HuH-7.5 (cell line): Measurements from ENCODE around the gene GLT1D1.

Experiments used
- DNase-seq: peaks from one replicate; pipeline ENCODE4 v3.0.0; 2011; ENCODE audit warnings: low spot score

GLT1D1 gene

DNA sequence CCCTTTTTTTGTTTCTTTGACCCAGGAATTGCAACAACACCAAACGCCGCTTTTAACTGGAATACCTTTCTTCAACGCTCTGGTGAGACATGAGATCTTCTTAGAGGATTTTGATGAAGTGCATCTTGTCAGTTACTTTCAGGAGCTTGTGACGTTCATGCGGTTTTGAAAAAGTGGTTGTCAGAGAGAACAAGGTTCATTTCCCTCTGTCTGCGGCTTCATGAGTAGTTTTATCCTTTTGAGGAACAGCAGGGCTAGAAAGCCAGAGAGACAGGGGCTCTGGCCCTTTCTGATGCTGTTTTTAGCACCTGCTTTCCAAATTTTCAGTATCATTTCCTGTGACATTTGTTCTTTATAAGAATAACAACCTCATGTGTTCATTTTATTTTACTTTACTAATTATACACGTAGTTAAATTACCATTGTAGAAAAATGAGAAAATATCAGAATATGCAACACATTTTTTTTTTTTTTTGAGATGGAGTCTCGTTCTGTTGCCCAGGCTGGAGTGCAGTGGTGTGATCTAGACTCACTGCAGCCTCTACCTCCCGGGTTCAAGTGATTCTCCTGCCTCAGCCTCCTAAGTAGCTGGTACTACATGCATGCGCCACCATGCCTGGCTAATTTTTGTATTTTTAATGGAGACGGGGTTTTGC lies 61.8 kb downstream of the GLT1D1 start:
- no peak for DNase-seq

DNA sequence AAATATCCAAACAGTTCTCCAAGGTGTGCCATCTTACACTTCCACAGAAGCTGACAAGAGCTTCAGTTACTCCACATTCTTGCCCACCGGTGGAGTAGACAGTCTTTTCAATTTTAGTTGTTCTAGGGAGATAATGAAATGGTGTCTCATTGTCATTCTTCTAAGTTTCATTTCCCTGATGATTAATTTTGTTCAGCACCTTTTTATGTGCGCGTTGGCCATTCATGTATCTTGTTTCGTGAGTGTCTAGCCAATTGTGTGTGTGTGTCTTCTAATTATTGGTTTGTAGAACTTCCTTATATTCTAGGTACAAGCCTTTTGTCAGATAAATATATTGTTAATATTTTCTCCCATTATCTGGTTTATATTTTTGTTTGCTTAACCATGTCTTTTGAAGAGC lies 63.1 kb downstream of the GLT1D1 start:
- no peak for DNase-seq

DNA sequence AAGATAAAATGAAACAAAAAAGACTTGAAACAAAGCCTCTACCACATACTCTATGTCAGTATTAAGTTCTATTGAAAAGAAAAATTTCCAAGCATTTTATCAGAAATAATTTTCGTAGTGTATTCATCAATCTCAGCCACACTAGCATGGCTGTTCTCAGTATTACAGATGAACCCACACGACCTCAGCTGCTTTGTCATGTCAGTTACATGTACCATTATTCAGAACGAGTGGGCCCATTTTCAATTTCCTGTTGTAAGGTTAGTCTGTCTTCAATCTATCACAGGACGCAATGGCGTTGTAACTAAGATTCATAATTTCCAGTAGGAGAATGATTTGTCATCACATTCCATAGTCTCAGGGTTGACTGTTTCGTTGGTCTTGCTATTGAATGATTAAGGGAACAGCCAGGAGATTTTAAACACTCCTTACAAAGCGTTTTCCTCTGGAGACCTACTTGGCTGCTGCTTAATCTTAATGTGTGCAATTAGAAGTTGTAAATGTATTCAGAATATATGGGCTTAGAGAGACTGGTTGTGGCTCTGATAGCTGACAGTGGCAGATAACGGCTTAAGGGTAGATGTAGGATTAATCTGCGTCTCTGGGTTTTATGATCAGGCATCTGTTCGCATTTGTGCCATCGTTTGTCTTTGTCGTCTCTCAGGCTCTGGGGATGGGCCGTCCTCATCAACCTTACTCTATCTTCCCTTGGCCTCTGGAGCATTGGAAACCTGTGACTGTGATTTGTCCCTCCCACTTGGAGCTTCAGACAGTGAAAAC lies 65.4 kb downstream of the GLT1D1 start:
- no peak for DNase-seq

DNA sequence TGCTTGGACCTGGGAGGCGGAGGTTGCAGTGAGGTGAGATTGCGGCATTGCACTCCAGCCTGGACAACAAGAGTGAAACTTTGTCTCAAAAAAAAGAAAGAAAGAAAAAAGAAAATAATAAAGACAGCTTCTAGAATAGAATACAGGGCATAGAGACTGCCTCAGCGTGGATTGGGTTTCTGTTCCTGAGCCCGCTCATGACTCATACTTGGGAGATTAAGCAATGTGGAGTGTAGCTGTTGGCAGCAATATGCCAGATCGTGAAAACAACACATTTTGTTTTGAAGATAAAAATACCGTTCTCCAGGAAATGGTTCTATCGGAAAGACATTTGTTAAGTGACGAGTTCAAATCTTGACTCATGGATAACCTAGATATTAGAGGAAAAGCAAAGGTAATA lies 67.2 kb downstream of the GLT1D1 start:
- no peak for DNase-seq

DNA sequence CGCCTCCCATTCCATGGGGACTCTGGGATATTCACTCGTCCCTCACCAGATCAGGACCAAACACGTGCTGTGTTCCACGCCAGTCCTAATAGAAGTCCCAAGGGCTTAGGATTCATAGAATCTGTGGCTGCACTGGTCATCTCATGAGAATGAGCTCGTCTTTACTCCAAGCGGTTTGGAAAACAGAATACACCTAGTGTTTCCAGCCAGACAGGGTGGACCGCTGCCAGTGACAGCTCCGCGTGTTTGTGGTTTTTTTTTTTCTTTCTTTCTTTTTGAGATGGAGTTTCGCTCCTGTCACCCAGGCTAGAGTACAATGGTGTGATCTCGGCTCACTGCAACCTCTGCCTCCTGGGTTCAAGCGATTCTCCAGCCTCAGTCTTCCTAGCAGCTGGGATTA lies 75.1 kb downstream of the GLT1D1 start:
- no peak for DNase-seq

DNA sequence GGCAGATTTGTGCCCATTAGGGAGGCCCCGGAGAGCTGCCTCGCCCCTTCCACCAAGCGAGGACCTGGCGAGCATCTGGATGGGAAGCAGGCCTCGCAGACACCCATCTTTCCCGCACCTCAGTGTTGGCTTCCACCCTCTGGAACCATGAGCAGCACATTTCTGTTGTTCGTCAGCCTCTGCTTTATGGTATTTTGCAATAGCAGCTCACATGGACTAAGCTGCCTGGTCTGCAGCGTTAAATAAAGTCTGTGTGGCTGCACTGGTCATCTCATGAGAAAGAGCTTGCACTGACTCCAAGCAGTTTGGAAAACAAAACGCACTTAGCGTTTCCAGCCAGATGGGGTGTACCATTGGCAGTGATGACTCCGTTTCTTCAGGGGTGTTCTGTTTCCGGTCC lies 75.8 kb downstream of the GLT1D1 start:
- no peak for DNase-seq

DNA sequence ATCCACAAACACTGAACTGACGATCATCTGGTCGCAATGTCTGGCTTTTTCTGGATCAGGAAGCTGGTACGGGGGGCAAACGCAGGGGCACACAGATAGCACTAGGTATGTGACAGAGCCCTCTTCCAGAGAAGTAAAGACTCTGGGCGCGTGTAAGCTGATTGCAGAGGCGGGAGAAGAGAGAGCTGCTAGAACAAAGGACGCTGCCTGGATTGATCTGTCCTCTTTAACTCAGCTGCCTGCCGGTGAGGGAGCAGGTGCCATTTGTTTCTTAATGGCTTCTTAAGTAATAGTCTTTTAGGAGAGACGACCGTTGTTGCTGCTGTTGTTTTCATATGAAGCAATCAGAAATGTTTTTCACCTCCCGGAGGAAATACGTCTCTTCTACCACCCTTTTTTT lies 77.3 kb downstream of the GLT1D1 start:
- no peak for DNase-seq

DNA sequence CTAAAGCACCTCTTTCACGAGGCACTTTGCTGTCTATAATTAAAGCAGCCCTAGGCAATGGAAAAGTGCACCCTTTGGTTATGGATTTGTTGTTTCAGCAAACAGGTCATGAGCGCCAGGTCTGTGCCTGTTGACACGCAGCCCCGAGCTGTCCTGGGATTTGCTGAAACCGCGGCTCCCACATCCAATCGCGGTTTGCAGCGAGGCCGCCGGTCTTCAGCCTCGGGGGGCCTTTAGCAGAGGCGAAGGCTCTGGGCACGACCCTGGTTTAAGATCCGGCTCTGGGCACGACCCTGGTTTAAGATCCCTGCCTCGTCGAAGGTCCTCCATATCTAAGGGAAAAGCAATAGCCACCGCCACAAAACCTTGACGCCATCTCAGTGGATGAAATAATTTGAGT lies 79.2 kb downstream of the GLT1D1 start:
- DNase-seq, result no peak

DNA sequence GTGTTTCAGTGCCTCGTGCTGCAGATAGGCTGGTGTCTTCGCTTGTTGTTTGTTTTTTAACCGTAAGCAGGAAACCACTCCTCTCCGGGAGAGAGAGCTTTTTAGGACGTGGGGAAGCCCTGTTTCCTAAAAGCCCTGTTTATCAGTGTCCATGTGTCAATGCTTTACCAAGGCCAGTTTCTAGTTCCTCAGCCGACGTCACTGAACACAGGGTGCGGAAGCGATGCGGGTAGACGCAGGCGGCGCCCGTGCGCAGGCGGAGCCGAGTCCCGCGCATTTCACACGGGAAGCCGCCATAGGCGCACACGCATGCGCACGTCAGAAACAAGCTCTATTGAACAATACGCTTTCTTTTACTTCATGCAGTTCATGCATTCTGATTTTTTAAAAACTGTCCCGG lies 79.8 kb downstream of the GLT1D1 start:
- DNase-seq, result no peak

DNA sequence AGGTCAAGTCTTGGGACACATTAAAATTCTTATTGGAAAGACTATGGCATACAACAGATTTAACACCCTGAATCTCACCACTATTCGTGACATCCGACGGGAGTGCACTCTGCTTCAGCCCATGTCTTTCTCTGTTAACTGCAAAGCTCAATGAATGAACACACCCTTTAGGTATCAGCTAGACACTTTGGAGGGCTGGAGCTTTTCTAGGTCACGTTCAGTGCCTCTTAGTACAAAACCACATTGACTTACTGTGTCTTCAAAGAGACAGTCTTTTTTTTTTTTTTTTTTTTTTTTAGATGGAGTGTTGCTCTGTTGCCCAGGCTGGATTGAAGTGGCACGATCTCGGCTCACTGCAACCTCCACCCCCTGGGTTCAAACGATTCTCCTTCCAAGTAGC lies 80.6 kb downstream of the GLT1D1 start:
- no peak for DNase-seq

DNA sequence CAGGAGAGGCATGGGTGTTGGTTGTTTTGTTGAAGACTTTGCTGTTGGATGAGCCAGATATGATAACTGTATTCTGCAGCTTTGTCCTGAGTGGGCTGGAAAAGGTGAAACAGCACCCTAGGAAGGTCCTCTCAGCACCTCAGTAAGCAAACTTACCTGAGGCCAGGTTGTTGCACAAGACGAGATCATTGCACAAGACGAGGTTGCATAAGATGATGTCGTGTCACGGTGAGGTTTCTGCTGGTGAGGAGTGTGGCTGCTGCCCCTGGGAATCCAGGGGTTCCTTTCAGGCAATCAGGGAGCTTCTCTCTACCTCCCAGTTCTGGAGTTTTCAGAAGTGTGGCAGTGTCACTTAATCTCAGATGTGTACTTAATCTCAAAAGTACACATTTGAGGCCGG lies 85.6 kb downstream of the GLT1D1 start:
- no peak for DNase-seq

DNA sequence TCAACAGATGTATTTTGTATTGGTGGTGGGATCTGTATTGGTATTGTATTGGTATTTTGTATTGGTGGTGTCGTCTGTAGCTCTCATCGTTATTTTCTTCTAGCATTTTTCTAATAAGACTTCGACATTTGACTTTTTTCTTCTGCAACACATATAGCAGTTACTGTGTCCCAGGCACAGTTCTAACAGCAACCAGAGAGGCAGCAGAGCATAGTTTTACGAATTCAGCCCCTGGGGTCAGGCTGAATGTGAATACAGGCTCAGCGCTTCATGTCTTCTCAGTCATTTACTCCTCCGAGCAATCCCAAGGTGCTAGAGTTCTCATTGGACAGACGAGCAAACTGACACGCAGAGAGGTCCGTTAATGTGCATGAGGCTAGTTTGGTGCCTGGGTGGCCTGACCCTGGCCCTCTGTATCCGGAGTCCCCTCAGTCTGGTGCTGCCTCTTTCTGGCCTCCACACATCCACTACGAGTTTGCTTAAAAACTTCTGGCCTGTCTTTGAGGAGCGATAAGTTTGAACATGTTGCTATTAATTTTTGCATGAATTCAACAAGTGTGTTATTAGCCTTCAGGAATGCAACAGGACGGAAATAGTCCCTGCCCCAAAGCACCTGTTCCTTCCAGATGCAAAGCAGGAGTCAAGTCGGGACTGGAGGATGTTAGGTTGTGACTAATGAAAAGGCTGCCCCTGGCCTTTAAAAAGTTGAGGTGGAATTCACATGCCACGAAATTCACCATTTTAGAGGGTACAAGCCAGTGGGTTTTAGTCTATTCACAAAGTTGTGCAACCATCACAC lies 87.0 kb downstream of the GLT1D1 start:
- DNase-seq, result no peak

DNA sequence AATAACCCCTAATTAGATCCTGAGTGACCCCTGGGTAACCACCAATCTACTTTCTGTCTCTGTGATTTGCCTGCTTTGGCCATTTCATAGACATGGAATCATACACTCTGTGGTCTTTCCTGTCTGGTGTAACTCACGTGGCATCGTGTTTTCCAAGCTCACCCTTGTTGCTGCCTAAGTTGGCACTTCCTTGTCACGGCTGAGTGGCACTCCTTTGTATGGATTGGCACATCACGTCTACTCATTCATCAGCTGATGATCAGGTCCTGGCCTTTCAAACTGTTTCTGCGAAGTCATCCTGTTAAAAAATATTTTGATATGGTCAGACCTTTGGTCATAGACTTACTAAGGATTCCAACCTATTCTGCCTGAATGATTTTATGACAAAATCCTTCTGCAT lies 87.7 kb downstream of the GLT1D1 start:
- DNase-seq, result no peak

DNA sequence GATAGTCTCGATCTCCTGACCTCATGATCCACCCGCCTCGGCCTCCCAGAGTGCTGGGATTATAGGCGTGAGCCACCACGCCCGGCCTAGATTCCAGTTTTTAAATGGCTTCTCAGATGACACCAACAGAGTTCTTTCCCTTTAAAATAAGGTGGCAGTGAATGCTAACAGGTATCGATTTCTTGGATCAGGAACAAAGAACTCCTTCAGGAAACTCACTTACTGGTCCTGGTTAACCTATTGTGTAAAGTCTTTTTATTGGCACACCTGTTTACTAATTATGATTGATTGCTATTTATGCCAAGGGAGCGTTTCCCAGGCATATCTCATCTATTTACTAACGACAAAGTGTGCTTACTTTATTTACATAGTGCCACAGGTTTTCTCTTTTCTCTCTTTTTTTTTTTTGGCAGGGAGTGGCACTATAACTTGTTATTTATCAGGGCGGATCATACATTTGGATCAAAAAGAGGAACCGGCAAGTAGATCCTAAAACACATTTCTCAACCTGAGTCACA lies 89.7 kb downstream of the GLT1D1 start:
- DNase-seq, result no peak

DNA sequence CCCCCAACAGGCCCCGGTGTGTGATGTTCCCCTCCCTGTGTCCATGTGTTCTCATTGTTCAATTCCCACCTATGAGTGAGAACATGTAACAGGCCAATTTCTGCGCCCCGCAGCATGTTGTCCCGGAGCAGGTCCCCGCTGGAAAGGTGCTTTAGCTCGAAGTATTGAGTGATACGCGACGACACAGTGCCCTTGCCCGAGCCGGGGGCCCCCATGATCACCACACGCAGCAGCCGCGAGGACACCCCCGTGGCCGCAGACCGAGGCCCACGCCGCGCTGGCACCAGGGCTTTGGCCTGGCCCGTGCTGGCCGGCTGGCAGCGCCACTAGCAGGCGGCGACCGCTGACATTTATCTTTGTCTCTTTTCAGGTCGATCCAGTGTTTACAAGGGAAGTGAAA lies 91.7 kb downstream of the GLT1D1 start:
- DNase-seq, result no peak

DNA sequence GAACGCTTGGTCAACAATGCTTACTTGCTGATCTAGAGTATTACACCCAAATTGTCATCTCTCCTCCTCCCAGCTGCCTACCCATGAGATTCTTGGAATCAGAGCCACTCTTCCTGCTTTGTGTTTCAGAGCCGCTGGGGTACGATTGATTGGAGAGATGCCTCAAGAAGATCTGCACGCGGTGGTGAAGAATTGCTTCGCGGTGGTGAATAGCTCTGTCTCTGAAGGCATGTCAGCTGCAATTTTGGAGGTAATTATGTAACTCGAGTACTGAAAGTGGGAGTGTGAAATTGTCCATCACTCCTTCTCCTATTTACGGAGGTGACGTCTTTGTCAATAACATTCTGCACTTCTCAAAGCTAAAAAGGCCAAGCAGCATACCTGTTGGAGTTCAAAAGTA lies 93.9 kb downstream of the GLT1D1 start:
- no peak for DNase-seq

DNA sequence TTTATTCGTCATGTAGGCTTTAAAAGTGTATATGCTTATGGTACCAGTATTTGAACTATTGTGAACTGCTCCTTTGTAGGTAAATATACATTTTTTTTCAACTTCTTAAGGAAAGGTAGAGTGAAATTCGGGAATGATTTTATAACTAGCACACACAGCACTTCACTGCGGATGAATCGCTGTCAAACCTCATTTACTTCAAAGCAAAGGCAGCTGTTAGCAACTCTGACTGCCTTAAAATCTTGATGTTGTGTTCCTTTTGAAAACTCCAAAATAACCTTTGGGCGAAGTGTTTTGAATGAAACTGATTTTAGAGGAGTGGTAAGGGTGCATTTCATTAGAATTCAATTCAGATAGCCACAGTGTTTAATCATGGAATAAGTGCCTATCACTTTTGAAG lies 95.8 kb downstream of the GLT1D1 start:
- DNase-seq, result no peak

DNA sequence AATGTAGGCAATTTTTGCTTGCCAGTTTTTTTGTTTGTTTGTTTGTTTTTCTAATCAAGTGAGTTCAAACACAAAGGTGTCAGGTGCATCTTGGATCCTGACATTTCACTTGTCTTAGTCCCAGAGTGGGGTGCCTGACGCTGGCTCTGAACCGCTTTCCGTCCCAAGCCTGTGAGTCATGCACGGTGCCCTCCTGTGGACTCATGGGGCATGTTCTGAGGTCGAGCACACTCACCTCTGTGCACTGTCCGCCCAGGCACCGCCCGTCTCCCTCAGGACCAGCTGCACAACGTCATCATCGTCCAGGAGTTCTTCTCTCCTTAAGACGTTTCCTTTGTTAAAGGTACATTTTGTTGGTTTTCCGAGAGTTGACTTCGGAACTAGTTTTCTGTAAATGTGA lies 98.2 kb downstream of the GLT1D1 start:
- no peak for DNase-seq

DNA sequence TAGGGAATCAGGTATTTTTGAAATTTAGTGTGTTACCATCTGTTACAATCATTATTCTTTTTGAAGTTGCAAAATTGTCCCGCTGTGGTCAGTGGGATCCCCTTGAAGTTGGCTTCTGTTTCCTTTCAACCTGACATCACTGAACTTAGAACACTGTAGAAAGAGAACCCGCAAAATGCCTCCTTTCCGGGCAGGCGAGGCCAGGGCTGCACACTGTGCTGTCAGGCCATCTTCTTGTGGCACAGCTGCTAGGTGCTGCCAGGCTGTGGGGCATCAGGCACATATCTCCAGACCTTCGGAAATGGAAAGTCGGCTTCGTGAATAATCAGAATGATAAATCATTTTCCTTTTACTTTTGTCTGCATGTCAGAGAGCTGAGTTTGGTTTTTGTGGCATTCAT lies 103.5 kb downstream of the GLT1D1 start:
- no peak for DNase-seq

DNA sequence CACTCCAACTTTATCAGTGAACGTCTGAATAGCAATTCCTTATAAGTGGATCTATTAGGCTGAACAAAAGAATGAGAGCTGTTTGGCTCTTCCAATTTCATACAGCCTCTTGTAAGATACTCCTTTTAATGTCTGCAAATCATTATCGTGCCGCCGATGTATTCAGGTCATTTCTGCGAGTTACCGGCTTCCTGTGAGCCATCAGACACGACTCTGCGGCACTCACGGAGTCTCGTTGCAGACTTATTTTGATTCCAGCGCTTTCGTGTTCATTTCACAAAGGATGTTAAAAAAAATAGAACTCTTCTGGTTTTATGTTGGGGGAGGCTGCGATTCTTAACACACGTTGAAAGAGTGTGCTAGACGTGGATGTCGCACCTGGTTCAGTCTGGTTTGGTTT lies 106.6 kb downstream of the GLT1D1 start:
- DNase-seq, result no peak

DNA sequence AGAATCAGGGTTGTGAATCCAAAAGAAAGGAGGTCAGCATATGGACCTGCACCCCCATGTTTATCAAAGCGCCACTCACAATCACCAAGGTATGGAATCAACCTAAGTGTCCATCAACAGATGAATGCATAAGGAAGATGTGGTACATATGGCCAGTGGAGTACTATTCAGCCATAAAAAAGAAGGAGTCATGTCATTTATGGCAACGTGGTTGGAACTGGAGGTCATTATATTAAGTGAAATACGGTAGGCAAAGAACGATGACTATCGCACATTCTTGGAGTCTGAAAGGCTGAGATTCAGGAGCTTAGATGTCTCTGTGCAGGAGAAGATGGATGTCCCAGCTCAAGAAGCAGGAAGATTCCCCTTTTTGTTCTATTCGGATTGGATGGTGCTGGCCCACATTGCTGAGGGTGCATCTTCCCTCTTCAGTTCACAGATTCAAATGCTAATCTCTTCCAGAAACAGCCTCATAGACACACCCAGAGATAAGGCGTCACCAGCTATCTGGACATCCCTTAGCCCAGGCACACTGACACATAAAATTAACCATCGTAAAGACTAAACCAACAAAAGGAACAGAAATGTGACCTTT lies 108.1 kb downstream of the GLT1D1 start:
- no peak for DNase-seq

DNA sequence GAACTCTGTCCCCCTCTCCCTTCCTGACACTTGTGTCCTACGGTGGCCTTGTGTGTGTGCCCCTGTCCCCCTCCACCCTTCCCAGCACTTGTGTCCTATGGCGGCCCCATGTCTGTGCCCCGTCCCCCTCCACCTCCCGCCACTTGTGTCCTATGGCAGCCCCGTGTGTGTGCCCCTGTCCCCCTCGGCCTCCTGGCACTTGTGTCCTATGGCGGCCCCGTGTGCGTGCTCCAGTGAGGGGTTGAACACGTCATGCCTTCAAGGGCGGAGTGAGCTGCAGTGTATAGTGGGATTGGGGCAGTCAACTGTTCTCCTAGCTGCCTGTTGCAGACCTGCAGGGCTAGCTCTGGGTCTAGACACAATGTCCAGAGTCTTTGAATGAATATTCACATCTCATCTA lies 108.7 kb downstream of the GLT1D1 start:
- DNase-seq, result no peak
